H1 (cell line): ENCODE data around the gene VRK3. TPM values are rescaled to one million over a fixed set of nuclear protein-coding genes. Genes with fewer than 3 reads are reported as not detected.

Experiments
- POLR2AphosphoS5 ChIP-seq: IDR thresholded peaks from 2 replicates; pipeline ENCODE4 v1.6.1; 2011; ENCODE audit warnings: low read depth, low read length
- SRF ChIP-seq: IDR thresholded peaks from 2 replicates; pipeline ENCODE4 v1.6.1; 2011; ENCODE audit warnings: mild to moderate bottlenecking, low read depth, low read length, moderate library complexity
- polyA plus RNA-seq, 7 experiments: library from polyadenylated mRNA; depleted of rRNA in 3 of 7; stranded (reverse) in 5 of 7; unstranded in 2 of 7; fragments of >200 nt in 5 of 7; fragments of 200-250 nt in 2 of 7; gene quantifications; 1 replicate in 5 of 7; 2 replicates in 1 of 7; 4 replicates in 1 of 7; pipeline versions ENCODE4 v1.2.1 to v1.2.3, GENCODE V29; 2011 to 2013; ENCODE audit warnings: missing spikeins in 2 of 7, mixed read lengths in 2 of 7
- total RNA-seq: library from RNA; stranded (reverse); fragmentation: NEBNext Ultra II Directional; extraction: Animal tissue kit (Norgen Biotek cat#: 25700); gene quantifications from 2 replicates; pipeline ENCODE4 v1.2.1, GENCODE V29; 2021

The VRK3 gene
- total and polyA plus RNA-seq, 2 of the 8 experiments (the other 6 are each of a cell fraction or from before 2014, with no cell fraction given): 21.3 to 36.1 TPM

DNA sequence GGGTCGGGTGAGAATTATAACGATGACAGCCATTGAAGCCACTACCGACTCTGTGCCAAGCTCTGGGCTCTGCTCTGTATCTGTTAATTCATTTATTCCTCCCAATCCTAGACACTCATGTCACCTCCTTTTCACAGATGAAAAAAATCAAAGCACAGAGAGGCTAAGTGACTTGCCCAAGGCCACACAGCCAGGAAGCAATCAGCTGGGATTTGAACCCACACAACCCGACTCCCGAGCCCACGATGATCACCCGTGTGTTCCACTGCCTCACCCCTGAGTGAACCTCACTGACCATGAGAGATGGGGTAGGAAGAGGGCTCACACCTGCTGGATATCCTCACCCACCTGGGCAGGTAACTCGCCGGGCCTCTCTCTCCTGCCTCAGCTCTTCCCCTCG lies 40.8 kb upstream of the VRK3 start (continued):
- TF ChIP-seq SRF (no peak), POLR2AphosphoS5 (no peak)
- TF ChIP-seq, all 59 proteins: peak for 0
